Measurements from ENCODE around the gene LARP4B. TPM values are rescaled to one million over a fixed set of nuclear protein-coding genes. Genes with fewer than 3 reads are reported as not detected.

Gene LARP4B
- total and polyA plus RNA-seq, 2 donors (not counting 3 experiments of a cell fraction or from before 2014, with no cell fraction given) = 27.4 to 101 TPM

DNA sequence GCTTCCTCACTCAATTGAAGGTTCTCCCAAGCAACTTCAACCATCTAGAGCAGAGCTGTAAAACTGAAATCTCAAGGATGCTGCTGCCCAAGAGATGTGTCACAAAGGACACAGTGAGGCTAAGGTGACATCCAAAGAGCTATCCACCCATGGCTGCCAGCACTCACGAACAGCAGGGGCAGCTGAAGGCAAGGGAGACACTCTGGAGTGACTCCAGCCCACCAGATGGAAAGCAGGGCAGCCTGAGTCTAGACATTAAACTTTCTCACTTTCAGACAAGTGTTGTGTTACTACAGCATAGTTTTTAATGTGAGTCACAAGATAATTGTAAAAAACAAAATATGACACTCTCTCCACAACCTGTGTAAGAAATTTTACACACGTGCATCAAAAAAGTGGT lies 113.5 kb downstream of the LARP4B start:
- no peak for FAIRE-seq
- no peaks in the 10 kb centered on the region for H3K9me1 ChIP-seq (replicated peaks; ENCODE audit: control insufficient read depth, extremely low read depth, insufficient read depth, low read length)

More for the DNA sequence above, 113.5 kb downstream of the LARP4B start:
- Histone ChIP-seq H4K20me1 (replicated peaks; ENCODE audit: control insufficient read depth, extremely low read depth, insufficient read depth, low read length) (no peaks in the 10 kb centered on the region), H3K4me2 (ENCODE audit: insufficient read depth, low read length) (no peak overlapping the region), H3K4me1 (ENCODE audit: control insufficient read depth, extremely low read depth, insufficient read depth, low read length) (no peaks in the 10 kb centered on the region), H3K9ac (replicated peaks; ENCODE audit: extremely low read depth, insufficient read depth, low read length) (no peak overlapping the region), H3K9me3 (replicated peaks; ENCODE audit: control insufficient read depth, insufficient read depth, low read length) (no peaks in the 10 kb centered on the region), H3K27ac (ENCODE audit: insufficient read depth, low read depth, low read length) (no peak overlapping the region), H3K36me3 (ENCODE audit: control insufficient read depth in 2 of 2, extremely low read depth in 1 of 2, insufficient read depth in 2 of 2, low read length in 2 of 2) (peaks cover 19 to 73% of the 10 kb centered on the region in 2 experiments), H3K27me3 (ENCODE audit: control insufficient read depth in 2 of 2, insufficient read depth in 2 of 2, low read length in 2 of 2) (no peaks in the 10 kb centered on the region), H3K4me3 (replicated peaks in 1 of 3; ENCODE audit: insufficient read depth in 1 of 3, low read depth in 1 of 3, low read length in 3 of 3) (no peak overlapping the region), H2AFZ (ENCODE audit: low read depth, low read length) (no peak overlapping the region), H3K79me2 (ENCODE audit: control insufficient read depth, insufficient read depth, low read length) (no peaks in the 10 kb centered on the region)
- DNase-seq (ENCODE audit: low read depth, low spot score) = no peak
- ChIA-PET POLR2A (no interaction called here), CTCF (interaction anchor here (0.6 kb wide), 1 partner anchor 45 kb away, joined by 3 read pairs; no protein-coding TSS in a partner anchor)
- no TSS peak for BruUV-seq (replicated peaks)
- TF ChIP-seq POLR2AphosphoS5 (IDR thresholded peaks at IDR 0.05; ENCODE audit: insufficient read depth, low read depth, low read length) (no peak), JUN (IDR thresholded peaks at IDR 0.05; ENCODE audit: borderline replicate concordance, insufficient read depth, insufficient read length, low read depth) (no peak), POLR2A (IDR thresholded peaks at IDR 0.05; ENCODE audit: low read depth, low read length) (no peak), FOS (IDR thresholded peaks at IDR 0.05; ENCODE audit: borderline replicate concordance, insufficient read depth, low read length) (no peak), EZH2 (IDR thresholded peaks at IDR 0.05; ENCODE audit: borderline replicate concordance, low read depth, low read length, severe bottlenecking) (no peak), GATA2 (IDR thresholded peaks at IDR 0.05; ENCODE audit: insufficient read depth, insufficient read length, low read depth, low read length) (no peak), MYC (IDR thresholded peaks at IDR 0.05; ENCODE audit: low read depth, low read length) (no peak)
- TF ChIP-seq, protein P1, sequence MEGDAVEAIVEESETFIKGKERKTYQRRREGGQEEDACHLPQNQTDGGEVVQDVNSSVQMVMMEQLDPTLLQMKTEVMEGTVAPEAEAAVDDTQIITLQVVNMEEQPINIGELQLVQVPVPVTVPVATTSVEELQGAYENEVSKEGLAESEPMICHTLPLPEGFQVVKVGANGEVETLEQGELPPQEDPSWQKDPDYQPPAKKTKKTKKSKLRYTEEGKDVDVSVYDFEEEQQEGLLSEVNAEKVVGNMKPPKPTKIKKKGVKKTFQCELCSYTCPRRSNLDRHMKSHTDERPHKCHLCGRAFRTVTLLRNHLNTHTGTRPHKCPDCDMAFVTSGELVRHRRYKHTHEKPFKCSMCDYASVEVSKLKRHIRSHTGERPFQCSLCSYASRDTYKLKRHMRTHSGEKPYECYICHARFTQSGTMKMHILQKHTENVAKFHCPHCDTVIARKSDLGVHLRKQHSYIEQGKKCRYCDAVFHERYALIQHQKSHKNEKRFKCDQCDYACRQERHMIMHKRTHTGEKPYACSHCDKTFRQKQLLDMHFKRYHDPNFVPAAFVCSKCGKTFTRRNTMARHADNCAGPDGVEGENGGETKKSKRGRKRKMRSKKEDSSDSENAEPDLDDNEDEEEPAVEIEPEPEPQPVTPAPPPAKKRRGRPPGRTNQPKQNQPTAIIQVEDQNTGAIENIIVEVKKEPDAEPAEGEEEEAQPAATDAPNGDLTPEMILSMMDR (IDR thresholded peaks at IDR 0.05; ENCODE audit: extremely low read depth in 1 of 2, insufficient read depth in 1 of 2, low read depth in 1 of 2, low read length in 2 of 2) = no peak
- TF ChIP-seq, protein P2, sequence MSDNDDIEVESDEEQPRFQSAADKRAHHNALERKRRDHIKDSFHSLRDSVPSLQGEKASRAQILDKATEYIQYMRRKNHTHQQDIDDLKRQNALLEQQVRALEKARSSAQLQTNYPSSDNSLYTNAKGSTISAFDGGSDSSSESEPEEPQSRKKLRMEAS (IDR thresholded peaks at IDR 0.05; ENCODE audit: insufficient read depth, insufficient read length) = no peak
- dilution Hi-C loops (cut with MboI; ENCODE audit: extremely low pct_ligation_motif_present, low sequenced_read_pairs) = no loop called here
- intact Hi-C loops (cut with micrococcal nuclease) = no loop called here

All from endothelial cell of umbilical vein (primary cell).